B cell (primary cell): ENCODE data around the gene ELAPOR1. TPM values are rescaled to one million over a fixed set of nuclear protein-coding genes. Genes with fewer than 3 reads are reported as not detected.

ENCODE experiments used
- ATAC-seq: fragments of 200-7000 bp; cut with Tn5 transposase; one replicate; pipeline ENCODE4 v1.10.0; 2021; ENCODE audit warnings: low read depth, mild to moderate bottlenecking, moderate number of reproducible peaks, moderate library complexity
- CTCF ChIA-PET: fragments of 350-600 bp; sonication (Branson Sonifier 250); formaldehyde crosslinking; loops from one replicate; lab custom pipeline; 2021; ENCODE audit warnings: antibody characterized with exemption, inconsistent platforms; lab: Charles Lee
- POLR2A ChIA-PET: fragments of 350-600 bp; sonication (Branson Sonifier 250); formaldehyde crosslinking; loops from one replicate; lab custom pipeline; 2021; ENCODE audit warnings: antibody characterized with exemption; lab: Charles Lee
- DNase-seq: peaks from one replicate; pipeline ENCODE4 v3.0.0; 2013
- H2AFZ ChIP-seq: 2 replicates; pipeline ENCODE4 v1.6.1; 2012; ENCODE audit warnings: mild to moderate bottlenecking, low read depth, low read length; ENCODE audit not compliant: insufficient read depth, poor library complexity, severe bottlenecking
- H3K27ac ChIP-seq, 2 donors: 1 replicate in 1 of 2; 2 replicates in 1 of 2; pipeline ENCODE4 v1.5.1; 2012 to 2013; ENCODE audit warnings: low read length in 2 of 2, mild to moderate bottlenecking in 2 of 2, moderate library complexity in 1 of 2
- H3K27me3 ChIP-seq, 4 experiments: fragments of 200-600 bp in 1 of 4; sonication (generic) in 1 of 4; replicated peaks in 1 of 4; 1 replicate in 2 of 4; 2 replicates in 2 of 4; pipeline versions ENCODE4 v1.6.1 to v1.7.0; 2013 to 2016; ENCODE audit warnings: low read length in 3 of 4, mild to moderate bottlenecking in 2 of 4, mixed read lengths in 1 of 4, moderate library complexity in 1 of 4; ENCODE audit not compliant: insufficient read depth in 4 of 4, control insufficient read depth in 3 of 4; ENCODE audit errors: control extremely low read depth in 1 of 4
- H3K36me3 ChIP-seq, 2 experiments: replicated peaks in 1 of 2; 1 replicate in 1 of 2; 2 replicates in 1 of 2; pipeline versions ENCODE4 v1.6.1 to v1.7.1; 2013; ENCODE audit warnings: low read length in 1 of 2; ENCODE audit not compliant: insufficient read depth in 2 of 2, control insufficient read depth in 1 of 2; ENCODE audit errors: control extremely low read depth in 1 of 2, extremely low read depth in 1 of 2
- H3K4me1 ChIP-seq, 2 donors: fragments of 200-600 bp in 1 of 2; sonication (generic) in 1 of 2; 1 replicate in 1 of 2; 2 replicates in 1 of 2; pipeline versions ENCODE4 v1.5.1 to v1.6.1; 2013 to 2017; ENCODE audit warnings: low read length in 2 of 2; ENCODE audit not compliant: control insufficient read depth in 2 of 2, insufficient read depth in 2 of 2
- H3K4me2 ChIP-seq: replicated peaks from 2 replicates; pipeline ENCODE3; 2012; ENCODE audit warnings: mild to moderate bottlenecking, low read depth, low read length; ENCODE audit not compliant: poor library complexity, severe bottlenecking
- H3K4me3 ChIP-seq, 5 experiments: fragments of 200-600 bp in 1 of 5; sonication (generic) in 1 of 5; 1 replicate in 3 of 5; 2 replicates in 2 of 5; pipeline versions ENCODE4 v1.5.1 to v1.7.0; 2011 to 2016; ENCODE audit warnings: low read length in 4 of 5, mild to moderate bottlenecking in 4 of 5, low read depth in 2 of 5, control low read depth in 1 of 5, moderate library complexity in 1 of 5; ENCODE audit not compliant: insufficient read depth in 1 of 5; ENCODE audit errors: control extremely low read depth in 1 of 5, extremely low read depth in 1 of 5
- H3K79me2 ChIP-seq: fragments of 200-600 bp; sonication (generic); one replicate; pipeline ENCODE4 v1.6.0; 2016; ENCODE audit warnings: low read length; ENCODE audit not compliant: control insufficient read depth, insufficient read depth
- H3K9ac ChIP-seq: fragments of 200-600 bp; sonication (generic); 2 replicates; pipeline ENCODE4 v1.6.1; 2017; ENCODE audit warnings: mild to moderate bottlenecking, low read length, moderate library complexity
- H3K9me3 ChIP-seq, 3 donors: one replicate each; pipeline versions ENCODE4 v1.6.1 to v1.7.1; 2013; ENCODE audit warnings: low read length in 2 of 3; ENCODE audit not compliant: control insufficient read depth in 2 of 3, insufficient read depth in 1 of 3; ENCODE audit errors: control extremely low read depth in 1 of 3
- H4K20me1 ChIP-seq: 2 replicates; pipeline ENCODE4 v1.6.0; 2012; ENCODE audit warnings: mild to moderate bottlenecking, low read length; ENCODE audit not compliant: insufficient read depth, control insufficient read depth, poor library complexity, severe bottlenecking
- H3K27ac Mint-ChIP-seq: one replicate; pipeline ENCODE4 v1.8.0; 2021; ENCODE audit warnings: mixed read lengths
- H3K27me3 Mint-ChIP-seq: one replicate; pipeline ENCODE4 v1.8.0; 2021; ENCODE audit warnings: mixed read lengths
- H3K4me1 Mint-ChIP-seq: one replicate; pipeline ENCODE4 v1.8.0; 2021; ENCODE audit warnings: mixed read lengths
- H3K4me3 Mint-ChIP-seq: one replicate; pipeline ENCODE4 v1.8.0; 2021; ENCODE audit warnings: mixed read lengths
- H3K9me3 Mint-ChIP-seq: one replicate; pipeline ENCODE4 v1.8.0; 2022; ENCODE audit warnings: mixed read lengths; ENCODE audit not compliant: insufficient read depth
- CTCF ChIP-seq: fragments of 200-600 bp; IDR thresholded peaks from one replicate; pipeline ENCODE4 v1.8.0; 2022; ENCODE audit warnings: antibody characterized with exemption, mild to moderate bottlenecking
- EZH2 ChIP-seq: IDR thresholded peaks from 2 replicates; pipeline ENCODE4 v1.6.1; 2012; ENCODE audit warnings: borderline replicate concordance, low read depth, mild to moderate bottlenecking, moderate library complexity, low read length; ENCODE audit not compliant: insufficient read depth, poor library complexity, severe bottlenecking
- WGBS: methylation state at CpG from one replicate; pipeline ENCODE4 v1.1.5; 2013; ENCODE audit warnings: missing lambda C conversion rate; ENCODE audit not compliant: insufficient coverage; 5-methylcytosine and 5-hydroxymethylcytosine counted together
- intact Hi-C: fragments of 100-400 bp; cut with micrococcal nuclease; formaldehyde crosslinking; loops from one replicate; pipeline ENCODE4 v1.10.0; 2022
- polyA plus RNA-seq: library from polyadenylated mRNA; depleted of rRNA; stranded (reverse); fragments of >200 nt; gene quantifications from 2 replicates; pipeline ENCODE4 v1.2.3, GENCODE V29; 2012
- total RNA-seq, 2 donors: library from RNA; stranded (reverse); fragments of 120-200 nt in 1 of 2; gene quantifications; 1 replicate in 1 of 2; 2 replicates in 1 of 2; pipeline versions ENCODE4 v1.2.3 to v1.2.4, GENCODE V29; 2013 to 2022

ELAPOR1 gene
- total and polyA plus RNA-seq, 2 donors (not counting 1 experiment from before 2014, with no cell fraction given), result 2.2 to 2.3 TPM

GRCh38 chr1:109120356-109120755 lies 6.4 kb downstream of the ELAPOR1 start:
- no peak overlapping the region for H3K27ac Mint-ChIP-seq
- H3K4me2 ChIP-seq, result no peak overlapping the region
- no peak overlapping the region for H3K27ac ChIP-seq
- no peak overlapping the region for H3K4me3 Mint-ChIP-seq
- peaks cover 4% of the 10 kb centered on the region for H3K4me1 Mint-ChIP-seq
- TF ChIP-seq EZH2 (no peak), CTCF (no peak)
- intact Hi-C loops, result no loop called here
- peaks cover 23% of the 10 kb centered on the region for H3K27me3 Mint-ChIP-seq
- WGBS, result 80% methylated on average over 1 of the region's 5 CpGs
- ATAC-seq (no peak), DNase-seq (no peak)
- no peaks in the 10 kb centered on the region for H3K4me1 ChIP-seq
- H2AFZ ChIP-seq, result no peak overlapping the region
- CTCF ChIA-PET, result no interaction called here
- H3K36me3 ChIP-seq, result no peaks in the 10 kb centered on the region
- POLR2A ChIA-PET, result no interaction called here
- no peaks in the 10 kb centered on the region for H3K9me3 ChIP-seq
- H3K9ac ChIP-seq, result no peak overlapping the region
- no peaks in the 10 kb centered on the region for H4K20me1 ChIP-seq
- no peaks in the 10 kb centered on the region for H3K79me2 ChIP-seq
- no peaks in the 10 kb centered on the region for H3K9me3 Mint-ChIP-seq
- peaks cover 0 to 14% (median 13%) of the 10 kb centered on the region in 4 experiments for H3K27me3 ChIP-seq
- no peak overlapping the region for H3K4me3 ChIP-seq

GRCh38 chr1:109131059-109131458 lies 17.1 kb downstream of the ELAPOR1 start:
- POLR2A ChIA-PET, result no interaction called here

More at GRCh38 chr1:109131059-109131458, 17.1 kb downstream of the ELAPOR1 start:
- Histone ChIP-seq H3K4me3 (no peak overlapping the region), H4K20me1 (no peaks in the 10 kb centered on the region), H3K9me3 (no peaks in the 10 kb centered on the region), H3K4me1 (peaks cover 12% of the 10 kb centered on the region in 2 donors), H3K27ac (no peak overlapping the region), H3K79me2 (no peaks in the 10 kb centered on the region), H2AFZ (no peak overlapping the region), H3K9ac (no peak overlapping the region), H3K4me2 (no peak overlapping the region), H3K27me3 (no peaks in the 10 kb centered on the region), H3K36me3 (no peaks in the 10 kb centered on the region)
- DNase-seq (no peak), ATAC-seq (no peak)
- peaks cover 15% of the 10 kb centered on the region for H3K4me1 Mint-ChIP-seq
- TF ChIP-seq CTCF, result no peak
- no peaks in the 10 kb centered on the region for H3K9me3 Mint-ChIP-seq
- WGBS, result no CpG with 5 or more reads among the region's 2 CpGs
- intact Hi-C loops, result no loop called here
- no peaks in the 10 kb centered on the region for H3K27me3 Mint-ChIP-seq
- H3K27ac Mint-ChIP-seq, result no peak overlapping the region
- CTCF ChIA-PET, result interaction anchor here (1.1 kb wide), 1 partner anchor 8 kb away, joined by 3 read pairs; no protein-coding TSS in a partner anchor
- no peak overlapping the region for H3K4me3 Mint-ChIP-seq
